Measurements from ENCODE around the gene GUK1. TPM values are rescaled to one million over a fixed set of nuclear protein-coding genes. Genes with fewer than 3 reads are reported as not detected.

Gene GUK1
- total RNA-seq, 2 donors from 2014 or later: 110 to 112 TPM

DNA sequence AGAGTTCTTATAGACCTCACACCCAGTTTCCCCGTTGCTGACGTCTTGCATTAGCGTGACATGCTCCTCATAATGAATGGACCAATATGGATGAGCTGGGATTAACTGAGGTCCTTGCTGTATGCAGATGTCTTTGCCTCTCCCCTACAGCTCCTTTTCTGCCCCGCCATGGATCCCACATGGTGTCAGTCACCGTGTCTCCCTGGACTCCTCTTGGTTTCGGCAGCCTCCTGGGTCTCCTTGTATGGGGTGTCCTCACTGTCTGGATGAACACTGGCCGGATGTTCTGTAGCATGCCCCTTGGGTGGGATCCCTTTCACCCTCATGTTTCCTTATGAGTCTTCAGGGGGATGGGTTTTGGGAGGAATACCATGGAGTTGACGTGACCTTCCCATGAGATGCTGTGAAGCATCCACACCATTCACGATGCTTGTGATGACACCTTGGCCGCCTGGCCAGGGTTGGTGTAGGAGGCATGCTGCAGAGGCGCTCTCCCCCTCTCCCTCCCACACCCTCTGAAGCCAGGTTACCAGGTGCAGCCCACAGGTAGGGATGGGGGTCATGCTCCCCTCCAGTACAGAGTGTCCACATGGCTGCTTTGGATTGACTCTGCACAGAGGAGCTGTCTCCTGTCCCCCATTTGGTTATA lies 14.1 kb downstream of the GUK1 start:
- no peaks in the 10 kb centered on the region for H3K4me1 Mint-ChIP-seq
- no peaks in the 10 kb centered on the region for H3K27me3 ChIP-seq (ENCODE audit: control insufficient read depth, insufficient read depth, low read length, poor library complexity, severe bottlenecking)
- WGBS, 2 experiments (ENCODE audit: insufficient coverage in 1 of 2, insufficient read length in 1 of 2): 85 to 90% methylated on average over 7 to 11 of the region's 11 CpGs
- H3K36me3 ChIP-seq (ENCODE audit: control insufficient read depth, insufficient read depth, low read length): no peaks in the 10 kb centered on the region
- H3K27ac ChIP-seq (ENCODE audit: low read depth, low read length): no peak overlapping the region
- H3K9me3 Mint-ChIP-seq: no peaks in the 10 kb centered on the region
- no peaks in the 10 kb centered on the region for H3K9me3 ChIP-seq (ENCODE audit: control insufficient read depth, low read length)
- H3K4me3 Mint-ChIP-seq: no peak overlapping the region
- no peak overlapping the region for H3K27ac Mint-ChIP-seq
- no peak overlapping the region for H3K4me3 ChIP-seq (ENCODE audit: low read length)
- TF ChIP-seq, protein P1, sequence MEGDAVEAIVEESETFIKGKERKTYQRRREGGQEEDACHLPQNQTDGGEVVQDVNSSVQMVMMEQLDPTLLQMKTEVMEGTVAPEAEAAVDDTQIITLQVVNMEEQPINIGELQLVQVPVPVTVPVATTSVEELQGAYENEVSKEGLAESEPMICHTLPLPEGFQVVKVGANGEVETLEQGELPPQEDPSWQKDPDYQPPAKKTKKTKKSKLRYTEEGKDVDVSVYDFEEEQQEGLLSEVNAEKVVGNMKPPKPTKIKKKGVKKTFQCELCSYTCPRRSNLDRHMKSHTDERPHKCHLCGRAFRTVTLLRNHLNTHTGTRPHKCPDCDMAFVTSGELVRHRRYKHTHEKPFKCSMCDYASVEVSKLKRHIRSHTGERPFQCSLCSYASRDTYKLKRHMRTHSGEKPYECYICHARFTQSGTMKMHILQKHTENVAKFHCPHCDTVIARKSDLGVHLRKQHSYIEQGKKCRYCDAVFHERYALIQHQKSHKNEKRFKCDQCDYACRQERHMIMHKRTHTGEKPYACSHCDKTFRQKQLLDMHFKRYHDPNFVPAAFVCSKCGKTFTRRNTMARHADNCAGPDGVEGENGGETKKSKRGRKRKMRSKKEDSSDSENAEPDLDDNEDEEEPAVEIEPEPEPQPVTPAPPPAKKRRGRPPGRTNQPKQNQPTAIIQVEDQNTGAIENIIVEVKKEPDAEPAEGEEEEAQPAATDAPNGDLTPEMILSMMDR (conservative IDR thresholded peaks at IDR 0.05): no peak
- H3K4me1 ChIP-seq (ENCODE audit: control insufficient read depth, insufficient read depth, low read length): no peaks in the 10 kb centered on the region
- no peak overlapping the region for H3K9ac ChIP-seq (ENCODE audit: extremely low read depth, low read length, poor library complexity, severe bottlenecking)
- no peak for DNase-seq
- no peaks in the 10 kb centered on the region for H3K36me3 Mint-ChIP-seq (ENCODE audit: low read depth)
- peaks cover 13% of the 10 kb centered on the region for H3K27me3 Mint-ChIP-seq (ENCODE audit: insufficient read depth)

DNA sequence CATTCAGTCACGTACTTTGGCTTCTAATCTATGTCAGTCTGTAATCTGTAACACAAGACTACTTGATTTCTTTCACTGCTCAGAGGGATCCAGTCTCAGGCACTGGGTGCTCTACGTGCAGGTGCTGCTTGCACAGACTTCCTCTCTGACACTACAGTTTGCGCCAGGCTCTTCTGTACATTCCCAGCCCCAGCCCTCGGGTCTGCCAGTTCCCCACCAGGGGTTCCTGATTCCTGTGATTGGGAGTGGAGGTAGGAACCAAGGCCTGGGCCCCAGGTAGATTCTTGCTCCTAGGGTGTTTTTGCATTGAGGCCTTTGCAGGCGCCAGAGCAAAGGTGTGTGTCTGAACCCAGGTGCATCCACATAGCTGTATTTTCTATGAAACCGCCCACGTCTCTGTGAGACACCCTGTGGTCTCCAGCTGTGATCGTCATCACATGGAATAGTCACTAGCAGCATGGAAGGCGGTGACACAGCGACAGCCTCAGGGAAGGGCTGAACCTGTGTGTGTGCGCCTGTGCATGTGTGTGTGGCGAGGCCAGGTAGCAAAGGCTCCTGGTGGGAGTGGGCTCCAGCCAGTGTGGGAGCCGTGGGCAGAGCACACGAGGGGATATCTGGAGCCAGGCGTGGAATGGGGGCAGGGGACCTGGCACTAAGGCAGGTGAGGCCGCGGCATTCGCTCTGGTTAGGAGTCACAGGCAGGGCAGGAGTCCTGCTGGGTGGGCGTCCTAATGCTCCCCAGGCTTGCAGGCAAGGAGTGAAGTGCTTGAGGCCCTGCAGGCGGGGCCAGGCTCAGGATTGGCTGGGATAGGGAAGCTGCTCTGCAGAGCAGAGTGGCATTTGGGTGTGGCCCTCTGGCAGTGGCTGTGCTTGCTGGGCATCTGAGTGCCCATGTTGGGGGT lies 14.8 kb downstream of the GUK1 start:
- Mint-ChIP-seq H3K4me1 (no peaks in the 10 kb centered on the region), H3K27me3 (ENCODE audit: insufficient read depth) (peaks cover 20% of the 10 kb centered on the region), H3K9me3 (no peaks in the 10 kb centered on the region), H3K36me3 (ENCODE audit: low read depth) (no peaks in the 10 kb centered on the region), H3K4me3 (no peak overlapping the region), H3K27ac (no peak overlapping the region)
- Histone ChIP-seq H3K36me3 (ENCODE audit: control insufficient read depth, insufficient read depth, low read length) (no peaks in the 10 kb centered on the region), H3K9me3 (ENCODE audit: control insufficient read depth, low read length) (no peaks in the 10 kb centered on the region), H3K27ac (ENCODE audit: low read depth, low read length) (no peak overlapping the region), H3K4me3 (ENCODE audit: low read length) (no peak overlapping the region), H3K9ac (ENCODE audit: extremely low read depth, low read length, poor library complexity, severe bottlenecking) (no peak overlapping the region), H3K4me1 (ENCODE audit: control insufficient read depth, insufficient read depth, low read length) (no peaks in the 10 kb centered on the region), H3K27me3 (ENCODE audit: control insufficient read depth, insufficient read depth, low read length, poor library complexity, severe bottlenecking) (no peaks in the 10 kb centered on the region)
- WGBS, 2 experiments (ENCODE audit: insufficient coverage in 1 of 2, insufficient read length in 1 of 2): 87 to 89% methylated on average over 14 to 20 of the region's 20 CpGs
- no peak for DNase-seq
- TF ChIP-seq, protein P1 (conservative IDR thresholded peaks at IDR 0.05): no peak

DNA sequence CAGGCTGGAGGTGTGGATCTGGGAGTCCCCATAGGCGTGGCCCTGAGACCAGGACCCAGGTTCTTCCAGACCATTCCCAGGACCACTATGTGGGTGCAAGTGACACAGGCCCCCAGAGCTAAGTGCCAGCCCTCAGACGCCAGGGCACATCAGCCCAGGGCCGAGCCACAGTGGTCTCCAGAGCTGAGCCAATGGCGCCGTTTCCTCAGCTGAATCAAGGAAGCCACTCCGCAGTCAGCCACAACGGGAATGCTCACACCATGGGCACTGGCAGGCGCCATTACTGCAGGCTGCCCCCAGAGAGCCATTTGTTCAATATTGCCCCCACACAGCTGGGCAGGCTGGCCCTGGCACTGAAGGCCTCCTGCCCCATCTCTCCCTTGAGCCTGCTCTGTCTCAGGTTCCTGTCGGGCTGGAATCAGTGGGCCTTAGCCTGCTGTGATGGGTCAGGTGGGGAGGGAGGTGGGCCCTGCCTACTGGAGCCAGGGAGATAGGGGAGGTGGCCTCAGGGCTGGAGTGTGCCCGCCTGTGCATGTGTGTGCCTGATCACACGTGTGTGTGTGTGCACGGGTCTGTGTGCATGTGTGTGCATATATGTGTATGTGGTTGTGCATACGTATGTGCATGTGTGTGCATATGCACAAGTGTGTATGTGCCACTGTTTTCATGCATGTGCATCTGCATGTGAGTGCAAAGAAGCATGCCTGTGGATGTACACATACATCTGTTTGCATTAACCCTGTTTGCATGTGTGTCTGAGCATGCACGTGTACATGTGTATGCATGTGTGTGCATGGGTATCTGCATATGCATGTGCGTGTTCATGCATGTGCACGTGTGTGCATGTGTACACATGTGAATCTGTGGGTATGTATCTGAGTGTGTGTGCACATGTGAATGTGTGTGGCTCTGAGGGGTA lies 15.8 kb downstream of the GUK1 start:
- H3K9ac ChIP-seq (ENCODE audit: extremely low read depth, low read length, poor library complexity, severe bottlenecking): no peak overlapping the region
- no peak overlapping the region for H3K27ac ChIP-seq (ENCODE audit: low read depth, low read length)
- H3K36me3 ChIP-seq (ENCODE audit: control insufficient read depth, insufficient read depth, low read length): no peaks in the 10 kb centered on the region
- TF ChIP-seq, protein P1 (conservative IDR thresholded peaks at IDR 0.05): no peak
- Mint-ChIP-seq H3K4me3 (no peak overlapping the region), H3K27me3 (ENCODE audit: insufficient read depth) (peaks cover 23% of the 10 kb centered on the region), H3K36me3 (ENCODE audit: low read depth) (no peaks in the 10 kb centered on the region), H3K9me3 (no peaks in the 10 kb centered on the region), H3K27ac (no peak overlapping the region), H3K4me1 (no peaks in the 10 kb centered on the region)
- no peak overlapping the region for H3K4me3 ChIP-seq (ENCODE audit: low read length)
- no peaks in the 10 kb centered on the region for H3K4me1 ChIP-seq (ENCODE audit: control insufficient read depth, insufficient read depth, low read length)
- WGBS, 2 experiments (ENCODE audit: insufficient coverage in 1 of 2, insufficient read length in 1 of 2): 89 to 92% methylated on average over 14 to 16 of the region's 16 CpGs
- no peaks in the 10 kb centered on the region for H3K9me3 ChIP-seq (ENCODE audit: control insufficient read depth, low read length)
- no peak for DNase-seq
- no peaks in the 10 kb centered on the region for H3K27me3 ChIP-seq (ENCODE audit: control insufficient read depth, insufficient read depth, low read length, poor library complexity, severe bottlenecking)

All from endodermal cell (in vitro differentiated cells).